Stimulated activated CD8-positive, alpha-beta memory T cell treated with anti-CD3 and anti-CD28 coated beads, Interleukin-15, amount 100 ng/mL, for 24 hours (primary cell): ENCODE results near the gene ATP2B2.

Experiments
- DNase-seq: peaks from one replicate; pipeline ENCODE4 v3.0.0-alpha.2; 2020; ENCODE audit warnings: low read depth

ATP2B2 gene

GRCh38 chr3:10510743-10511432 lies 5.5 kb upstream of the ATP2B2 start:
- no peak for DNase-seq

- DNase-seq: no peak
These were observed 4.8 kb upstream of the ATP2B2 start for GRCh38 chr3:10510086-10510742.

GRCh38 chr3:10509325-10509724 lies 3.9 kb upstream of the ATP2B2 start:
- DNase-seq: no peak

- no peak for DNase-seq
These were observed 3.4 kb upstream of the ATP2B2 start for GRCh38 chr3:10508619-10509260.

- no peak for DNase-seq
These were observed 2.8 kb upstream of the ATP2B2 start for GRCh38 chr3:10508235-10508618.

GRCh38 chr3:10507331-10507730 lies 1.9 kb upstream of the ATP2B2 start:
- DNase-seq: no peak

GRCh38 chr3:10506696-10507095 lies 1.3 kb upstream of the ATP2B2 start:
- DNase-seq: no peak

GRCh38 chr3:10505791-10506585 lies 602 bp upstream of the ATP2B2 start:
- DNase-seq: no peak

- DNase-seq: no peak
These were observed 976 bp downstream of the ATP2B2 start for GRCh38 chr3:10504171-10505049.

GRCh38 chr3:10503217-10503796 lies 2.1 kb downstream of the ATP2B2 start:
- no peak for DNase-seq

- no peak for DNase-seq
These were observed 3.1 kb downstream of the ATP2B2 start for GRCh38 chr3:10502185-10502880.

- DNase-seq: no peak
These were observed 3.7 kb downstream of the ATP2B2 start for GRCh38 chr3:10501664-10502052.

GRCh38 chr3:10500717-10501663 lies 4.4 kb downstream of the ATP2B2 start:
- no peak for DNase-seq

GRCh38 chr3:10498271-10498670 lies 7.1 kb downstream of the ATP2B2 start:
- DNase-seq: no peak

GRCh38 chr3:10497439-10497838 lies 7.9 kb downstream of the ATP2B2 start:
- DNase-seq: no peak

GRCh38 chr3:10496121-10496863 lies 9.1 kb downstream of the ATP2B2 start:
- no peak for DNase-seq

GRCh38 chr3:10495614-10496013 lies 9.8 kb downstream of the ATP2B2 start:
- DNase-seq: no peak

GRCh38 chr3:10495003-10495402 lies 10.4 kb downstream of the ATP2B2 start:
- no peak for DNase-seq

- DNase-seq: no peak
These were observed 11.2 kb downstream of the ATP2B2 start for GRCh38 chr3:10494180-10494579.
